T-helper 2 cell treated with Interferon-gamma antibody and Interleukin-4, amounts not matched to agents 100 ng/mL and 5 ng/mL, for 36 hours (primary cell): Measurements from ENCODE around the gene KLHDC10. TPM values are rescaled to one million over a fixed set of nuclear protein-coding genes. Genes with fewer than 3 reads are reported as not detected.
"Not testable (repeated sequence)": the region's sequence is repeated elsewhere in the genome, so short reads cannot be mapped to it uniquely, and the experiment has no call there.

ENCODE experiments used
- intact Hi-C: fragments of 100-400 bp; cut with micrococcal nuclease; formaldehyde crosslinking; loops from one replicate; pipeline ENCODE4 v1.15.1; 2023
- total RNA-seq: library from RNA; stranded (reverse); gene quantifications from 2 replicates; pipeline ENCODE4 v1.2.3, GENCODE V29; 2022

Gene KLHDC10
- total RNA-seq, 1 donor from 2014 or later: 14.5 TPM

DNA sequence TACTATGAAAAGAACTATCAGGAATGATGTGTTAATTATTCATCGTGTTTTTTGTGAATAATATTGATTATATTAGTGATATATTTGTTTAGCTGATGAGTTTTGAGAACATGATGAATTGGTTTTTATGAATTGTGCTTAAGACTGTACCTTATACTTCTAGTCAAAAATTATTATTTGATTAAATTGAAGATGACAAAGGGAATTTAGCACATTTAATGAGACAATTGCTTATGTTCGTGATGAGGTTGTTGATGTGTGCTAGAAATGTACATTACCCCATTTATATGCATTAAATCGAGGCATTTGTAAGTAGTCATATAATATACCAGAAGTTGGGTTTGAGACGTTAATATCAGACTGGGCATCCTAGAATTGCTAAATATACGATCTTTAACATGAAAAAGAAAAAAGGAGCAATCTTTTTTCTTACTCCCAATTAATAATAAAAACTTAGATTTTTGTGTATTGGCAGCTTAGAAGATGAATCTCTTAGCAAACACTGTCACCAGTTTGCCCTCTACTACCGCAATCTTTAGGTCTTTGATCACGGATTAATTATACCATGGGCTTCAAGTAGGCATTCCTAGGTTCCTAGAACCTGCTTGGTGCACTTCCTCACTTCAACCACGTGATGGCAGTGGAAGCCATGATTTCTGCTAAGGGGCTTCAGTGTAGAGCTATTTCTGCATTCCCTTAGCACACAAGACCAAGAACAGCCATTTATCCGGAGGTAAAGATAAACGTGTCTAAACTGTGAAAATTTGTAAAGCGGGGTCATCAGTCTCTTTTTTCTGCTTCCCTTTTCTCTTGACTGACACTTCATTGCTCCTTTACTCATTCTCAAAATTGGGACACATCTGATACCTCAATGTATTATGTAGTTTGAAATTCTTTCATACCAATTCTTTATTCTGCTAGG lies 1.6 kb downstream of the KLHDC10 start:
- intact Hi-C loops: loop anchor here (1.0 to 10.0 kb wide), 6 partner anchors 125 to 760 kb away; partner anchors contain the start of genes CEP41 and MEST

DNA sequence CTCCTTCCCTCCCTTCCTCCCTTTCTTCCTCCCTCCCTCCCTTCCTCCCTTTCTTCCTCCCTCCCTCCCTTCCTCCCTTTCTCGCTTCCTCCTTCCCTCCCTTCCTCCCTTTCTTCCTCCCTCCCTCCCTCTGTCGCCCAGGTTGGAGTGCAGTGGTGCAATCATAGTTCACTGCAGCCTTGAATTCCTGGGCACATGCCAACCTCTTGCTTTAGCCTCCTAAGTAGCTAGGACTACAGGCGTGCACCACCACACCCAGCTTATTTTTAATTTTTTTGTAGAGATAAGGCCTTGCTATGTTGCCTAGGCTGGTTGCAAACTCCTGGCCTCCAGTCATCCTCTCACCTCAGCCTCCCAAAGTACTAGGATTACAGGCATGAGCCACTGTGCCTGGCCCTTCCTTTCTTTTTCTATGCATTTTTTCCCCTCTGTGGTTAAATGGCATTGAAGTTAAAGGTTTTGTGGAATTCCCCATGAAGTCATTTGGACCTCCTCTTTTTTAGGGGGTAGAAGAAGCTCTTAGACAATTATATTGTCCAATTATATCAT lies 9.6 kb downstream of the KLHDC10 start:
- intact Hi-C loops: loop anchor here (10.0 kb wide), 1 partner anchor 365 kb away; the partner anchor contains the start of gene CEP41

DNA sequence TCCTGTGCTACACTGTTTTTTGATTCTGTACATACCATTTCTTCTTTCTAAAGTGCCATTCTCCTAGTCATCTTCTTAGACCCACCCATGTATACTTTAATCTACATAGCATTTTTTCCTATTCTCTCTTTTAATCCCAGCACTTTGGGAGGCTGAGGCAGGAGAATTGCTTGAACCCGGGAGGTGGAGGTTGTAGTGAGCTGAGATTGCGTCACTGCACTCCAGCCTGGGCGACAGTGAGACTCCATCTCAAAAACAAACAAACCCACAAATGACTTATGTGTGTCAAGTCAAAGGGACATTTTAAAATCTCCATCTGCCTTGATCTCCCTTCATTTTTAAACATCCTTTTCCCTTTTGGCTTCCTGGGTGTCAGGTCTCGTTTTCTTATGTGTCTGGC lies 13.2 kb downstream of the KLHDC10 start:
- intact Hi-C loops: not testable (repeated sequence)

DNA sequence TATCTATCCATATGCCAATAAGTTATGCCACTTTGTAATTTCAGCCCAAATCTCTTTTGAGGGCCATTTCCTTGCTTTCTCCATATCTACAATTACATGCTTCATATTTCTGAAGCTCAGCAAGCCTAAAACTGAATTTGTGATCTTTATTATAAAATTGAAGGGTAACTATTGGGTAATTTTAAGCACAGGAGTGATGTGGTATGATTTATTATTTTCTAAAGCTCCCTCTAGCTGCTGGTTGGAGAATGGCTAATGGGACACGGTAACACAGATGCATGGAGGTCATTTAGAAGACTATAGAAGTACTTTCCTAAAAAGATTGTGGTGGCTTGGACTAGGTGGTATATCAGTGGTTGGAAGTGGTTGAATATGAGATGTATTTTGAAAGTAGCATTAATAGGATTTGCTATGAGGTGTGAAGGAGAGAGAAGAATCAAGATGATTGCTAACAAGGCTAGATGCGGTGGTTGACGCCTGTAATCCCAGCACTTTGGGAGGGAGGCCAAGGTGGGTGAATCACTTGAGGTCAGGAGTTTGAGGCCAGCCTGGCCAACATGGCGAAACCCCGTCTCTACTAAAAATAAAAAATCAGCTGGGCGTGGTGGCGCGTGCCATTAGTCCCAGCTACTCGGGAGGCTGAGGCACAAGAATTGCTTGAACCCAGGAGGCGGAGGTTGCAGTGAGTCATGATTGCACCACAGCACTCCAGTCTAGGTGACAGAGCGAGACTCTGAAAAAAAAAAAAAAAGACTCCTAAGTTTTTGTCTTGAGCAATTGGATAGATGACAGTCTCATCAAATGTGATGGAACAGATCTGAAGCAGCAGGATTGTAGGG lies 13.9 kb downstream of the KLHDC10 start:
- intact Hi-C loops: no loop called here

DNA sequence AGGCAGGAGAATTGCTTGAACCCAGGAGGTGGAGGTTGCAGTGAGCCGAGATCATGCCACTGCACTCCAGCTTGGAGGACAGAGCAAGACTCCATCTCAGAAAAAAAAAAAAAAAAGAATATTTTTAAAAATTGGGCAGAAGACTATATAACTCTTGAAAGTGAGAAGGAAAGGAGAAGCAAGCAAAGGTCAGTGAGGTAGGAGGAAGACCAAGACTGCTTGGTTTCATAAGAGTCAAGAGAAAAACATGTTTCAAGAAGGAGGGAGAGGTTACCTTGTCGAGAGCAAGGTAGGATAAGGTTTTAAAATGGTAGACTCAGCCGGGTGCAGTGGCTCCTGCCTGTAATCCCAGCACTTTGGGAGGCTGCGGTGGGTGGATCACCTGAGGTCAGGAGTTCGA lies 14.9 kb downstream of the KLHDC10 start:
- intact Hi-C loops: not testable (repeated sequence)

DNA sequence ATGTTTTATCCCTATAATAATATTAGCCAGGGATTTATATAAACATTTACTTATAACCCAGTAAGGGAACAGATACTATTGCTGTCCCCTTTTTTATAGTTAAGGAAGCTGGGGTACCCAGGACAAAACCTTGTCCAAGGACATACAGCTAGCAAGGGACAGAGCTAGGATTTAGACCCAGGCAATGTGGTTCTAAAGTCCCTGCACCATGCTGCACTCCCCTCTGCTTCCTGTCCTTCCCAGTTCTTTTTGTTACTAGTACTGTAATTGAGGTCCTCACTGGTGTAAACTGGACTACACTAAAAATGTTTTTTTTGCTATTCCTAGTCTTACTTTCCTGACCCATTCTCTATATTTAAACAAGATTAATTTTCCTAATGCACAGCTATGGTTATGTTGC lies 16.6 kb downstream of the KLHDC10 start:
- intact Hi-C loops: no loop called here

DNA sequence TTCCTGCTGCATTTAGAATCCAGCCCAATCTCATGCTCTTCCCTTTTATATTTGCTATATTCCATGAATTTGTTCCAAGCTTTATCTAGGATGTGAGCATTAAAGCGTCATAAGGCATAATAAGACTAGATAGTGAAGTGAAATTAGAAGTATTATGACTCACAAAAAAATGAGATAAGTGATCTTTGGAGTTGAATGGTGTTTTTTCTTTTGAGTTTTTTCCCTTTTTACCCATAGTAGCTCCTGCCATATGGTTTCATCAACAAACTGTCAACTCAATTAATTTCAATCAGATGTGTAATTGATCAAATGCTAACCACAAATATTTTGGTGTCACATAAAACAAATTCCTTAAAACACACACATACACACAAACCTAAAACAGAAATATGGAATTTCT lies 17.0 kb downstream of the KLHDC10 start:
- intact Hi-C loops: no loop called here

DNA sequence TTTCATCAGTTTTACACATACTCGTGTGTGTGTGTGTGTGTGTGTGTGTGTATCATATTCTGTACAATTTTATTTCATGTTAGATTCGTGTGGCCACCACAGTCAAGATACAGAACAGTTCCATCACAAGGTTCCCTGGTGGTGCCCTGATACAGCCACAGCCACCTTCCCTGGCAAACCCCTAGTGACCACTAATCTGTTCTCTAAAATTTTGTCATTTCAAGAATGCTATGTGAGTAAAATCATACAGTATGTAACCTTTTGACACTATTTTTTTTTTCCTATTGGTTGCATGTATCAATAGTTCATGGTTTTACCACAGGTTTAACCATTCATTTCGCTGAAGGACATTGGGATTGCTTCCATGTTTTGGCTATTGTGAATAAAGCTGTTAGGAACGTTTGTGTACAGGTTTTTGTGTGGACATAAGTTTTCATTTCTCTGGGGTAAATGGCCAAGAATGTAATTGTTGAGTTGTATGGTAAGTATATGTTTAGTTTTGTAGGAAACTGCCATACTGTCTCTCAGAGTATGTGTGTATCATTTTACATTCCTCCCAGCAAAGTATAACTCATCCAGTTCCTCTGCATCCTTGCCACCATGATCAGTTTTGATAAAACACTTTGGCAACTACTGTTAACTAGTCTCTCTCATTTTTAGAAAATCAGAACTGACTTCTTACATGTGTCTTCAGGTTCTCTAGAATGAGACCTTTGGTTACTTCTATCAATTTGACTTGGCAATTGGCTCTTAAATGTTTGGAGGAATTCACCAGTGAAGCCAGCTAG lies 20.6 kb downstream of the KLHDC10 start:
- intact Hi-C loops: no loop called here

DNA sequence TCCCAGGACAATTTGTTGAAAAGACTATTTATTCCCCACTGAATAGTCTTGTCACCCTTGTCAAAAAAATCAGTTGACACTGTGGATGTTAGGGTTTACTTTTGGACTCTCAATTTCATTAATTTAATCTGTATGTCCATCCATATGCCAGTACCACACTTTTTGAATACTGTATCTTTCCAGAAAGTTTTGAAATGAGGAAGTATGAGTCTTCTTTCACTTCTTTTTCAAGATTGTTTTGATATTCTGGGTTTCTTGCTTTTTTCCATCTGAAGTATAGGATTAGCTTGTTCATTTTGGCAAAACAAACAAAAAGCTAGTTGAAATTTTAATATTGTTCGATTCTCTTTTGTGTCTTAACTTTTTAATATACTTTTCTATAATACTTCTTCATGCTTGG lies 21.7 kb downstream of the KLHDC10 start:
- intact Hi-C loops: no loop called here

DNA sequence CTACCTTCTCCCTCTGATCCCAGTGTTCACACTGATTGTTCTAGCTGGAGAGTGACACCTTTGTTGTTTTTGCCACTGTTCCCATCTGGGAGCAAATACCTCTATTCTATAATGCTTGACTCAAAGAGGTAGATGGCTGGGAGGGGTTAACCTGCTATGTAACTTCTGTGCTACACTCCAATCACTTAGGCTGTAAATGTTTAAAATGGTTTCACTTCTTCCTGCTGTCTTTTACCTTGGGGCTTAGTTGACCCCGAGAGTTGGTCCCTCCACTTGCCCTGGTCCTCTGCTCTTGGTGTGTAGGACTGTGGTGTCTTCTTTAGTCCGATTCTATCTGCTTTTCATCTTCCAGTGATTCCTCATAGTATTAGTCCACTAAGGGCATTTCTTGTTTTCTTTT lies 22.3 kb downstream of the KLHDC10 start:
- intact Hi-C loops: no loop called here

DNA sequence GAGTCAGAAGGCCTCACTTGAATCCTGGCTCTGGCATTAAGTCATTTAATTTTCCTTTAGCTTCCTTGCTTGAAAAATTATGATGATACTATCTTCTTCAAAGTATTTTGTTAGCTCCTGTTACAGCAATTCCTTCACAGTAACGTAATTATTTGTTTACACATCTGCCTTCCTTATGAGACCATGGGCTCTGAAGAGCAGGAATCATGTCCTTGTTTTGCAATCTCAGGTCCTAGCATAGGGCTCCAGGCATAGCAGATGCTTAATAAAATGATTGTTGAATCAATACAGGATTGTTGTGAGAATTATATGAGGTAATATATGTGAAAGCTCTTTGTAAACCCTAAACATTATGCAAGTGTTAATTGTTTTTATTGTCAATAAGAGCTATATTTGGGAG lies 25.5 kb downstream of the KLHDC10 start:
- intact Hi-C loops: no loop called here

DNA sequence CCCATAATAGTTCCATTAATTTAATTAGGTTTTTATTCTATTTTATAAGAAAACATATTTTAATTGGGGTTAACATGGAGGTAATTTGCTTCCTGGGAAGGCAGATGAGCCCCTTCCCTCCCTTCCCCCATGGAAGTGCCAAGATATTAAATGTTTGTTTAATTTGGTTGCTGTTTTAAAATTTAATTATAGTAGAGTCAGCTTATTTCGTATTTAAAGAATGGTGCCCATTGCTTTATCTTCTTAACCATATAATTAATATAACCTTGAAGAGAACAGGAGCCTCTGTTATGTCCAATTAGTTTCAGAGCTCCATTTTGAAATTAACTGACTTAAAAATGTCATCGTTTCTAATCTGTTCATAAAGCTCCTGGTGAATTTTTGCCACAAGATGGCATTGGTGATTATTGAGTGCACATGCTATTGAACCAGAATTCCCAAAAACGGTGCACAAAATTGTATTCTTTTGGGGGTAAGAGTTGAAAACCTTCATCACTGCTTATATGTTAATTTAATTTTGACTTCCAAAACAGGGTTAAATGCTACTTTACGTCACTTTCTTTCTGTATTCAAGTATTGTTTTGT lies 26.0 kb downstream of the KLHDC10 start:
- intact Hi-C loops: no loop called here

DNA sequence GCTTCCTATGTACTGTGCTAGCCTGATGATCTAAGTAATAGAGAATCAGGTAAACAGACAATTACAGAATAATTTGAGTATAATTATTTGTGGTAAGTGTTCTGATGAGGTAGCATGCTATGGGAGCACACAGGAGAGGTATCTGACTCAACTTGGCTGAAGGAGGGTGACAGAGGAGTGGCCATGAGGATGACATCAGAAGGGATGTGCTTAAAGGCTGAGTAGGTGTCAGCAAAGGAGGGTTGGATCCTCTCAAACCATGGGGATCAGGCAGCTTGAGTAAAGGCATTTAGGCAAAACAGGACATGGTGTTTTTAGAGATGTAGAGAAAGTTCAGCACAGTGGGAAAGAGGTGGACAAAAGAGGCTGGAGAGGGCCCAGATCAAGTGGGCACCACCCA lies 29.0 kb downstream of the KLHDC10 start:
- intact Hi-C loops: no loop called here

DNA sequence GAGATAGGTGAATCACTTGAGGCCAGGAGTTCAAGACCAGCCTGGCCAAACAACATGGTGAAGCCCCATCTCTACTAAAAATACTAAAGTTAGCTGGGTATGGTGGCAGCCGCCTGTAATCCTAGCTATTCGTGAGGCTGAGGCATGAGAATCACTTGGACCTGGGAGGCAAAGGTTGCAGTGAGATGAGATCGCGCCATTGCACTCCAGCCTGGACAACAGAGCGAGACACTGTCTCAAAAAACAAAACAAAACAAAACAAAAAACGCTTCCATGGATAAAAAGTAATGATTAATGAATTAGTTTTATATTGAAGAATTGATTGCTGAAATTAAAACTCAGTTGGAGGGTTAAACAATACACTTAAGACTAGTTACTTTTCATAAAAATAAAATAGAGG lies 32.3 kb downstream of the KLHDC10 start:
- intact Hi-C loops: no loop called here

DNA sequence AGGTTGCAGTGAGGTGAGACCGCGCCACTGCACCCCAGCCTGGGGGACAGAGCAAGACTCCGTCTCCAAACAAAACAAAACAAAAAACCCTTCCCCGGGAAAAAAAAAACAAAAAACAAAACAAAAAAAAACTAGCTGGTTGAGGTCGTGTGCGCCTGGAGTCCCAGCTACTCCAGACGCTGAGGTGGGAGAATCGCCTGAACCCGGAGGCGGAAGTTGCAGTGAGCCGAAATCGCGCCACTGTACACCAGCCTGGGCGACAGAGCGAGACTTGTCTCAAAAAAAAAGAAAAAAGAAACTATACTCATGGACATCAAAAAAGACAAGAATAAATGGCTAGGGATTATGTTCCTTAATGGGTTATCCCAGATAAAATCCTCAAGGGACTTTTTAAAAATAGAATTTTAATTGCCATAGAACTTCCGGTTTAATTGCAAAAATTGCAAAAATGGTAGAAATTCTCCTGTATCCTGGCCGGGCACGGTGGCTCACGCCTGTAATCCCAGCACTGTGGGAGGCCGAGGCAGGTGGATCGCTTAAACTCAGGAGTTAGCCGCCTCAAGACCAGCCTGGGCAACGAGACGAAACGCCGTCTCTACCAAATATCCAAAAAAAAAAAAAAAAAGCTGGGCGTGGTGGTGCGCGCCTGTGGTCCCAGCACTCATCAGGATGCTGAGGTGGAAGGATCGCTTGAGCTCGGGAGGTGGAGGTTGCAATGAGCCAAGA lies 37.8 kb downstream of the KLHDC10 start:
- intact Hi-C loops: no loop called here

DNA sequence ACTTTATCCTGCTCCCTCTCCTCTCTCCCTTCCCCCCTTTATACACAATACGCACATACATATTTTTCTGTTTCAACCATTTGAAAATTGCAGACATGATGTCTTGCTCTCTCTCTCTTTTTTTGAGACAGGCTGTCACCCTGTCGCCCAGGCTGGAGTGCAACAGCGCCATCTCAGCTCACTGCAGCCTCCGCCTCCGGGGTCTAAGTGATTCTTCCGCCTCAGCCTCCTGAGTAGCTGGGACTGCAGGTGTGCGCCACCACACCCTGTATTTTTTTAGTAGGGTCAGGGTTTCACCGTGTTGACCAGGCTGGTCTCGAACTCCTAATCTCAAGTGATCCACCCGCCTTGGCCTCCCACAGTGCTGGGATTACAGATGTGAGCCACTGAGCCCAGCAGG lies 38.5 kb downstream of the KLHDC10 start:
- intact Hi-C loops: no loop called here

DNA sequence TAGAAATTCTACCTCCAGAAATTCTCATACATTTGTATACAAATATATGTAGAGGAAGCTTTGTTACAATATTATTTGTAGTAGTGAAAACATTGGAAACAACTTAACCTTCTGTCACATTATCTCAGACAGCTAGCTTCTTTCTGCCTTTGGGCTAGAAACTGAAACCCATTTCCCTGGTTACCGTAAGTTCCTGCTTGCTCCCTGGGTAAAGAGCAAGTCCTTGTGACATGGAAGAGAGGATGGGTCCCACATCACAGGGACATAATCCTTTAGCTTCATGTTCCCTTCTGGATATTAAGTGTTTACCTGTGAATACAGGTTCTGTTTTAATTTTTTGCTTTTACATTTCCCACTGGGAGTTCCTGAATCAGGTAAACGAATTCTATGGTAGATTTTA lies 41.8 kb downstream of the KLHDC10 start:
- intact Hi-C loops: no loop called here

DNA sequence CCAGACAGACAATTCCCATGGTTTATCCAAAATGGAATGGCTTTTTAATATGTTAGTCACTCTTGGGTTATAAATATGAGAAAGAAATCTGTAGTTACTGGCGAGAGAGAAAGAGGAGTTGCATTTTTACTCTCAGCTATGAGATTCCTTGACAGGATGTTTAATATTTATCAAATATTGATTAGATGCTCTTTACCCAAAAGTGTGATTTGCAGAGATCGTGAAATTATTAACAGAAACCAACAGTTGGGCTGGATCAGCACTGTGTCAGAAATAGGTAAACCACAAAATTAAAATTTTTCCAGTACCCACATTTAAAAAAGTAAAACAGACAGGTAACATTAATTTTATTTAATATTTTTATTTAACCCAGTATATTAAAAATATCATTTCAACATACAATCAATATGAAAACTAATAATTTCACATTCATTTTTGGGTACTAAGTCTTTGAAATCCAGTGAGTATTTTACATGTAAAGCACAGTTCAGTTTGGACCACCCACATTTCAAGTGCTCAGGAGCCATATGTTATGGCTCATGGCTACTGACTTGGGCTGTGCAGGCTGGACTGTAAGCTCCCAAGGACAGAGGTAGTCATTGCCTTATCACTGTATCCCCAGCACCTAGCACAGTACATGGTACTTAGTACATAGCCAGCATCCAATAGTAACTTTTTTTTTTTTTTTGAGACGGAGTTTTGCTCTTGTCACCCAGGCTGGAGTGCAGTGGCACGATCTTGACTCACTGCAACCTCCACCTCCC lies 42.5 kb downstream of the KLHDC10 start:
- intact Hi-C loops: no loop called here

DNA sequence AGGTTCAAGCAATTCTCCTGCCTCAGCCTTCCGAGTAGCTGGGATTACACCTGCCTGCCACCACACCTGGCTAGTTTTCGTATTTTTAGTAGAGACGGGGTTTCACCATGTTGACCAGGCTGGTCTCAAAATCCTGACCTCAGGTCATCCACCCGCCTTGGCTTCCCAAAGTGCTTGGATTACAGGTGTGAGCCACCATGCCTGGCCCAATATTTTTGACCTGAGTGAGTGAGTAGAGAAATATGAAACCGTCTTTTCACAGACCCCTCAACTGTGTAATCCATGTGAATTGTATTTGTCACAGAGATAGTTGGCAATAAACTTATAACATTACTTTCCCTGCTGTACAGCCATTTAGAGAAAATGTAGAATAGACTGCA lies 43.1 kb downstream of the KLHDC10 start:
- intact Hi-C loops: not testable (repeated sequence)
